ENCODE measurements around the gene LMF1.

Gene LMF1

GRCh38 chr16:924063-924462 lies 46.7 kb downstream of the LMF1 start:
- DNase-seq: no peak

- no peak for DNase-seq
These were observed 47.6 kb downstream of the LMF1 start for GRCh38 chr16:923184-923583.

- DNase-seq: no peak
These were observed 48.7 kb downstream of the LMF1 start for GRCh38 chr16:922051-922450.

DNA sequence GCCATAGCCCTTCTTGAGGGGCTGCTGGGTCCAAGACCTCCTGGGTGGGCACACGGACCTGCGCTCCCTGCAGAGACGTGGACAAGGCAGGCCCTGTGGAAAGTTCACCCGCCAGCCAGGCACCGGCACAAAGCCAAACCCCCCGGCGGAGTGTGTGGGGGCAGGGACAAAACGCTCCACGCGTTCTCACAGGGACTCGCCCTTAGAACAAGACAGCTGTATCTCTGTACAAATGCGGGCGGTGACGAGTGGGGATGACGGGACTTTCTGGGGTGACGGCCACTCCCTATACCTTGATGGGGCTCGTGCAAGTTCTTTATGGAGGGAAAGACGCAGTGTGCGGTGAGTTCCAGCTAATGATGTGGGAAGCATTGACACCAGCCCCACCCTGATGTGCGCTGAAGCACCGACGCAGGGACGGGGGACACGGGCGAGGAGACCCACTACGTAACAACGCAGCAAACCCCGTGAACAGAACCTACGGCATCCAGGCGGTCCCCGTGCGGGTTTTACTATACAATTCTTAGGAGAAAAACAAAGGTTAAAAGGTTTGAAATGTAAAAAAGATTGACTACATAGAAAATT lies 49.4 kb downstream of the LMF1 start:
- DNase-seq: no peak

GRCh38 chr16:920717-921116 lies 50.1 kb downstream of the LMF1 start:
- no peak for DNase-seq

GRCh38 chr16:920051-920681 lies 50.6 kb downstream of the LMF1 start:
- no peak for DNase-seq

- DNase-seq: no peak
These were observed 51.1 kb downstream of the LMF1 start for GRCh38 chr16:919658-920050.

GRCh38 chr16:918741-919657 lies 51.8 kb downstream of the LMF1 start:
- DNase-seq: no peak

GRCh38 chr16:918068-918467 lies 52.7 kb downstream of the LMF1 start:
- DNase-seq: no peak

DNA sequence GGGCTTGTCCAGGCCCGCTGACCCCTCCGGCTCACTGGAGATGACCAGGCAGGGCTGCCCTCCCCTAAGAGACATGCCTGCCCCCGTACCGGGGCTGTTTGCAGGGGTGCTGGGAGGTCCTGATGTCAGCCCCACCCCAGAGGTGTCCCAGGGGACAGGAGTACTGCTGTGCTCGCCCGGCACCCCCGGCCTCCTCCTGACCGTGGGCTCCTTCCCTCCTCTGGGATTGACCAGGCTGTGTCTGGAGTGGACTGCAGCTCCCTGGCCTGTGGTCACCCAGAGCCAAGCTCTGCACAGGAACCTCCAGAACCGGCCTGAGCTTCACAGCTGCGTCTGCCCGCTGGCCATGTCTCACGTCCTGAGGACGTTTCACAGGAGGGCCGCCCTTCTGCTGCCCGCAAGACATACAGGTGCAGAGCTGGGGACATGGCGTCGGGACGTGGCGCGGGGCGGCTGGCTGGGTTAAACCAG lies 53.2 kb downstream of the LMF1 start:
- DNase-seq: no peak

DNA sequence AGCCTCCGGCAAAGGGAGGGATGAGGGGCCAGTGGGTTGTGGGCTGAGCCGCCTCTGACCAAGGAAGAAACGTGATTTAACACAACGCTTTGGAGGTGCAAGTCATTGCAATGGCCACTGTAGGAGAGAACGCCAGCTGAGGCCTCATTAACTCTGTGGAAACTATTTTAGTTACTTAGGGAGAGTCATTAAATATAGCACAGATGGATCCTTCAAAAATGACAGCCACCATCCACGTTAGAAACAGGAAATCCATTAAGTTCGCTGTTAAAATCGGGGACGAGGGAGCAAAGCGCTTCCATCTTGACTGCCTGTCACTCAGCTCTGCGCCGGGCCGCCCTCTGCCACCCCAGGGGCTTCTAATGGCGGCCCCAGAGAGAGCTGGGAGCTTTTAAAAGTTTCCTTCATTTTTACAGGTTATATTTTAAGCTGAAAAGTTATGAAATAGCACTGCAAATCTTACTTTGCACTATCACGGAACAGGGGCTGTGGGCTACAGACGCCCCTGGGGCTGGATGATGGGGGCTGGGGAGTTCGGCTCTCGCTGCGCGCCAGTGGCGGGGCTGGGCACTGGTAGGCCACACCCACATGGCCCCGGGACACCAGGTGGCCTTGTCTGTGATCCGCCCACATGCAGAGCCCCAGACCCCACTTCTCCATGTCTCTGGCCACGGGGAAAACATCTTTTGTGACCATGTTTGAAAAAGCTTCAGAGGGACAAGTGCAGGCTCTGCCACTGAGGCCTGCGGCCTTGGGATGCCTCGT lies 54.6 kb downstream of the LMF1 start:
- no peak for DNase-seq

- DNase-seq: no peak
These were observed 55.2 kb downstream of the LMF1 start for GRCh38 chr16:915546-915945.

- no peak for DNase-seq
These were observed 56.3 kb downstream of the LMF1 start for GRCh38 chr16:914440-914839.

DNA sequence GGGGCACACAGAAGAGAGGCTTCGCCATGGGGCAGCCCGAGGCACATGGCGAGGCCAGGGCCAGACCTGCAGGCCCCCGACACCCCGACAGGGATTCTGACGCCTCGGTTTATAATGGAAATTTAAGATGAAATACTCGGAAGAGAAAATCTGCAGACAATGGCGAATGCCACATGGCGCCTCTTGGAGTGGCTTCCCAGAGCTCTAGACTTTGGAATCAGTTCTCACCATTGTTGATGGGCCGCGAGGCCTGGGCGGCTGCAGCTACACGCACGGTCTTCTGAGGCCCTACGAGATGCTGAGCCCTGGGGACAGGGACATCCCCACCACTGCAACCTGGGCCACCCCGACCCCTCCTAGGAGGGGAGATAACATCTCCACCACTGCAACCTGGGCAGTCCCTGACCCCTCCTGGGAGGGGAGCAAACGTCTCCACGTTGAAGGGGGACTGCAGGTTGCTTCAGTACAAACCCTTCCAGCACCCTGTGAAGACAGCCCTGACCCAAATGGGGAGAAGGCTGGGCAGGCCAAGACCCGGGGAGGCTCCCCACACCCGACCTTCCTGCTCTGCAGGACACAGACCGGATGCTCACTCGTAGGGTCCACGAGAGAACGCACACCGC lies 56.9 kb downstream of the LMF1 start:
- DNase-seq: no peak

GRCh38 chr16:912684-913613 lies 57.8 kb downstream of the LMF1 start:
- DNase-seq: no peak

GRCh38 chr16:912322-912683 lies 58.5 kb downstream of the LMF1 start:
- DNase-seq: no peak

DNA sequence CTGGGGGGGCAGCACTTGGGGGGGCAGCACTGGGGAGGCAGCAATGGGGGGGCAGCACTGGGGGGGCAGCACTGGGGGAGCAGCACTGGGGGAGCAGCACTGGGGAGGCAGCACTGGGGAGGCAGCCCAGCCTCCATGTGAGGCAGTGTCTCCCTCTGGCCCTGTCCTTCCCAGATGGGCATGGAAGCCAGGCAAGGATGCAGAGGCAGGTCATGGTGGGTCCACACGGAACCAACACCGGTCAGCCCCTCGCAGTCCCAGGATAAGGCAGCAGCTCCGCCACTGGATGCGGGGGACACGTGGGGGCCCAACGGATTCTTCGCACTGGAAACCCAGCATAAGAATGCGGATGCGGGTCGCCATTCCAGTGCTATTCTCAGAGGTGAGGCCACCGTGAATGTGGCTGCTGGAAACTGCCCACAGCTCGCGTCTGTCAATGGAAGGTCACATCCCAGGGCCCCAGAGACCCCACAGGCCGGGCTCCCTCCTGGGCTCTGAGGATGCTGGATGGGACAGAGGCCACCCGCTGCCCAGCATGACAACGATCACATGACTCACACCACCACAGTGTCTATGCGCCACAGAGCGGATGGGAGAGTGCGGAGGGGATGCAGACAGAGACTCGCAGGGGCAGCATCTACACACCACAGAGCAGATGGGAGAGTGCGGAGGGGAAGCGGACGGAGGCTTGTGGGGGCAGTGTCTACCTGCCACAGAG lies 59.0 kb downstream of the LMF1 start:
- no peak for DNase-seq

DNA sequence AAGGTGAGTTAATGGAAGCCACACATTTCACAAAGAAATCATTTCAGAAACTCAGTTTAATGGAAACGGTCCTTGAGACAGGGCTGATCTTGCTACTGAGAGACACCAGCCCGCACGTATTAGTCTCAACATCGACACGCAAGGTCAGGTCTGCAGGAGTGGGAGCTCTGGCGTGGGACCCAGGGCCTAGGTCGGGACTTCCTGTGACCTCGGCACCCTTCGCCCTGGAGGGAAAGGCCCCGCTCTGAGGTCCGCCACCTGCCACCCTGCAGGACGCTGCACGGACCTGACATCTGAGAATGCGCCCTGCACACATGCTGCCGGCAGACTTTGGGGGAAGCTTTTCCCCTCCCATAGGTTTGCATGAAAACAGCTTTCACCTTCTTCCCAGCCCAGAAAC lies 59.7 kb downstream of the LMF1 start:
- DNase-seq: no peak

GRCh38 chr16:910181-910580 lies 60.6 kb downstream of the LMF1 start:
- no peak for DNase-seq

GRCh38 chr16:909281-910000 lies 61.3 kb downstream of the LMF1 start:
- no peak for DNase-seq

All from CD4-positive, alpha-beta T cell treated with Interleukin-1 beta for 1 hour (primary cell).